Mucosa of descending colon (tissue), 3 donors: ENCODE measurements around the gene PTPN9. TPM values are rescaled to one million over a fixed set of nuclear protein-coding genes. Genes with fewer than 3 reads are reported as not detected.

Source experiments
- ATAC-seq: fragments of 200-7000 bp; cut with Tn5 transposase; one replicate; pipeline ENCODE4 v1.9.1; 2020; ENCODE audit warnings: mild to moderate bottlenecking, moderate library complexity
- DNase-seq, 3 donors: peaks; one replicate each; pipeline ENCODE4 v3.0.0-alpha.2; 2020
- H3K36me3 ChIP-seq: fragments of 200-600 bp; one replicate; pipeline ENCODE4 v1.8.0; 2021; ENCODE audit warnings: low read depth, mild to moderate bottlenecking
- H3K4me1 ChIP-seq: fragments of 200-600 bp; one replicate; pipeline ENCODE4 v1.8.0; 2021; ENCODE audit warnings: low read depth, mild to moderate bottlenecking
- H3K4me3 ChIP-seq: fragments of 200-600 bp; one replicate; pipeline ENCODE4 v1.8.0; 2021; ENCODE audit warnings: mild to moderate bottlenecking
- H3K9me3 ChIP-seq: fragments of 200-600 bp; one replicate; pipeline ENCODE4 v1.8.0; 2021; ENCODE audit warnings: mild to moderate bottlenecking
- CTCF ChIP-seq: fragments of 200-600 bp; IDR thresholded peaks from one replicate; pipeline ENCODE4 v1.8.0; 2022; ENCODE audit warnings: antibody characterized with exemption, mild to moderate bottlenecking
- intact Hi-C, 2 donors: fragments of 100-400 bp; cut with DNase I in 1 of 2; cut with micrococcal nuclease in 1 of 2; formaldehyde crosslinking; loops; one replicate each; pipeline versions ENCODE4 v1.11.0 to v1.11.1; 2022; cut with DNase I, micrococcal nuclease
- total RNA-seq, 3 donors: library from RNA; stranded (reverse); fragmentation: NEBNext Ultra II Directional in 2 of 3; extraction: Animal tissue kit (Norgen Biotek cat#: 25700) in 2 of 3; gene quantifications; one replicate each; pipeline versions ENCODE4 v1.2.1 to v1.2.4, GENCODE V29; 2021 to 2023
- donor health status: DM: no; HTN: no; CAD: no; lungs with moderate emphysema.
- donor health status: DM: no; HTN: no; CAD: no.
- donor health status: DM: no; HTN: yes; CAD: no.

PTPN9 gene
- total RNA-seq, 3 donors from 2014 or later: 32.0 to 47.1 (median 36.8) TPM

- Histone ChIP-seq H3K9me3 (no peaks in the 10 kb centered on the region), H3K36me3 (no peaks in the 10 kb centered on the region), H3K4me1 (no peaks in the 10 kb centered on the region), H3K4me3 (no peak overlapping the region)
- TF ChIP-seq CTCF: no peak
- intact Hi-C loops: no loop called here
- DNase-seq (no peak), ATAC-seq (no peak)
Observed at GRCh38 chr15:75422554-75422953, 156.6 kb downstream of the PTPN9 start.

- no peak for TF ChIP-seq CTCF
- Histone ChIP-seq H3K4me3 (no peak overlapping the region), H3K9me3 (no peaks in the 10 kb centered on the region), H3K4me1 (no peaks in the 10 kb centered on the region), H3K36me3 (no peaks in the 10 kb centered on the region)
- intact Hi-C loops: no loop called here
- ATAC-seq (peak; percentile 85), DNase-seq (no peak)
Observed at GRCh38 chr15:75420698-75421097, 158.4 kb downstream of the PTPN9 start.

GRCh38 chr15:75416584-75416983 is 162.5 kb downstream of the PTPN9 start:
- Histone ChIP-seq H3K4me1 (no peaks in the 10 kb centered on the region), H3K4me3 (no peak overlapping the region), H3K36me3 (peaks cover 5% of the 10 kb centered on the region), H3K9me3 (no peaks in the 10 kb centered on the region)
- TF ChIP-seq CTCF: no peak
- intact Hi-C loops: no loop called here
- ATAC-seq: no peak
- no peak for DNase-seq

Other genes starting within 250 kb of the PTPN9 start
- 10 to 100 TPM; 57.2 to 84.9 (median 72.3) TPM for gene COMMD4, start 243.3 kb downstream of the PTPN9 start, total RNA-seq
- 10 to 100 TPM; 38.0 to 67.9 (median 41.4) TPM for gene NEIL1, start 232.3 kb downstream of the PTPN9 start, total RNA-seq
- 100 to 1,000 TPM; 192 to 239 (median 217) TPM for gene MAN2C1, start 210.7 kb downstream of the PTPN9 start, total RNA-seq
- gene SIN3A, start 127.6 kb downstream of the PTPN9 start, total RNA-seq: 10 to 100 TPM; 52.6 to 75.3 (median 60.6) TPM
- 10 to 100 TPM; 18.7 to 23.9 (median 18.9) TPM for gene SNUPN, start 46.4 kb upstream of the PTPN9 start, total RNA-seq
- gene IMP3, start 60.9 kb upstream of the PTPN9 start, total RNA-seq: 10 to 100 TPM; 47.6 to 54.8 (median 50.4) TPM
- 10 to 100 TPM; 23.6 to 38.2 (median 28.7) TPM for gene SNX33, start 68.6 kb upstream of the PTPN9 start, total RNA-seq
- 10 to 100 TPM in 1 of 3 donors, 1 to 10 TPM in 2; 3.0 to 86.8 (median 7.8) TPM for gene CSPG4, start 133.5 kb upstream of the PTPN9 start, total RNA-seq